Activated CD4-positive, alpha-beta T cell treated with anti-CD3 and anti-CD28 coated beads, Interleukin-2, amount 10 ng/mL, durations not matched to agents 7 days and 5 days (primary cell): ENCODE data around the gene PMEPA1. TPM values are rescaled to one million over a fixed set of nuclear protein-coding genes. Genes with fewer than 3 reads are reported as not detected.
"Not testable (repeated sequence)": the region's sequence is repeated elsewhere in the genome, so short reads cannot be mapped to it uniquely, and the experiment has no call there.

ENCODE experiments used
- CTCF ChIA-PET: fragments of 350-600 bp; sonication (Branson Sonifier 250); formaldehyde crosslinking; loops from one replicate; lab custom pipeline; 2021; ENCODE audit warnings: antibody characterized with exemption; lab: Charles Lee
- POLR2A ChIA-PET: fragments of 350-600 bp; sonication (Branson Sonifier 250); formaldehyde crosslinking; loops from one replicate; lab custom pipeline; 2021; ENCODE audit warnings: antibody characterized with exemption; lab: Charles Lee
- DNase-seq: peaks from one replicate; pipeline ENCODE4 v3.0.0-alpha.2; 2020
- H3K27ac Mint-ChIP-seq: one replicate; pipeline ENCODE4 v1.8.0; 2021; ENCODE audit warnings: mild to moderate bottlenecking, moderate library complexity, mixed read lengths
- H3K27me3 Mint-ChIP-seq: one replicate; pipeline ENCODE4 v1.8.0; 2021; ENCODE audit warnings: mixed read lengths
- H3K36me3 Mint-ChIP-seq: one replicate; pipeline ENCODE4 v1.8.0; 2021; ENCODE audit warnings: low read depth, mixed read lengths
- H3K4me1 Mint-ChIP-seq: one replicate; pipeline ENCODE4 v1.8.0; 2021; ENCODE audit warnings: mixed read lengths
- H3K4me3 Mint-ChIP-seq: one replicate; pipeline ENCODE4 v1.8.0; 2021; ENCODE audit warnings: mild to moderate bottlenecking, moderate library complexity, mixed read lengths
- H3K9me3 Mint-ChIP-seq: one replicate; pipeline ENCODE4 v1.8.0; 2021; ENCODE audit warnings: mixed read lengths
- total RNA-seq, 2 experiments: library from RNA; stranded (reverse); gene quantifications; one replicate each; pipeline ENCODE4 v1.2.3, GENCODE V29; 2021

PMEPA1 gene
- total RNA-seq, 2 experiments from 2014 or later, result 0.72 to 1.1 TPM

DNA sequence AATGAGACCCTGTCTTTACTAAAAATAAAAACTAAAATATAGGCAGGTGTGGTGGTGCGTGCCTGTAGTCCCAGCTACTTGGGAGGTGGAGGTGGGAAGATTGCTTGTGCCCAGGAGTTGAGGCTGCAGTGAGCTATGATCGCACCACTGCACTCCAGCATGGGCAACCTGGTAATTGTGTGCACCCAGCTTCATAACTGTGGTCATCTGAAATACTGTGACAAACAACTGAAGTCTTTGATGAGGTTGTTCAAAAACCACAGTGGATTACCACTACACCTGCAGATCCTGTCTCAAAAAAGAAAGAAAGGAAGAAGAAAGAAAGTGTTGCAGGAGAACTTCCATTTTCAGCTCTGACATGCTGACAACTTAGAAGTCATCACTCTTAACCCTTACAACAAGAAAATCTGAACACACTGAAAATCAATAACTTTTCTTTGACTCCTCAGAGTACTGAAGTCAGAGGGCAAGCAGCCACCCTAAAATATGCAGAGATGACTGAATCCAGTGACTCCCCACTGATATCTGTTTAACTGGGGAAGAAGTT, 75.8 kb downstream of the PMEPA1 start:
- DNase-seq, result peak; percentile 78
- Mint-ChIP-seq H3K27me3 (peaks cover 70% of the 10 kb centered on the region), H3K9me3 (peaks cover 62% of the 10 kb centered on the region), H3K4me3 (peak overlapping the region; percentile 38), H3K4me1 (peaks cover 55% of the 10 kb centered on the region), H3K27ac (peak overlapping the region; percentile 79), H3K36me3 (peaks cover 68% of the 10 kb centered on the region)
- ChIA-PET CTCF (interaction anchor here (1.2 to 1.3 kb wide), 2 partner anchors 12 to 20 kb away, joined by 3 to 4 read pairs; no protein-coding TSS in a partner anchor), POLR2A (no interaction called here)

DNA sequence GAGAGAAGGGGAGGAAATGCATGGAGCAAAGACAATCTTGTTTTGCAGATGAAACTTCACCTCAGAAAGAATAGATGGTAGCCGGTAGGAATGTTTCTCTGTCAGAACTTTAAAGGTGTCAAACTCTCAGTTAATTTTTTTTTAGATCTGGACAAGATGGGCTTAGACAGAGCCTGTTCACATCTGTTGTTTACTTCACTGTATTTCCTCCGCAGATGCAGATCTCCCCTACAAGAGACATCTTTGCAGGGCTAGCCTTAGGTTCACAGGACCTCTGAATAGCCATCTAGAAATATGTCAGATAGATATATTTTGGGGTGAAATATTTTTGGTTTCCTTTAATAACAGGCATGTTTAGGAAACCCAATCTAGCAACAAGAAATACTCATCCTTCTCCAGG, 77.5 kb downstream of the PMEPA1 start:
- Mint-ChIP-seq H3K27me3 (peaks cover 60% of the 10 kb centered on the region), H3K4me3 (no peak overlapping the region), H3K36me3 (peaks cover 63% of the 10 kb centered on the region), H3K27ac (no peak overlapping the region), H3K4me1 (peaks cover 67% of the 10 kb centered on the region), H3K9me3 (peaks cover 57% of the 10 kb centered on the region)
- ChIA-PET POLR2A (no interaction called here), CTCF (no interaction called here)
- no peak for DNase-seq

DNA sequence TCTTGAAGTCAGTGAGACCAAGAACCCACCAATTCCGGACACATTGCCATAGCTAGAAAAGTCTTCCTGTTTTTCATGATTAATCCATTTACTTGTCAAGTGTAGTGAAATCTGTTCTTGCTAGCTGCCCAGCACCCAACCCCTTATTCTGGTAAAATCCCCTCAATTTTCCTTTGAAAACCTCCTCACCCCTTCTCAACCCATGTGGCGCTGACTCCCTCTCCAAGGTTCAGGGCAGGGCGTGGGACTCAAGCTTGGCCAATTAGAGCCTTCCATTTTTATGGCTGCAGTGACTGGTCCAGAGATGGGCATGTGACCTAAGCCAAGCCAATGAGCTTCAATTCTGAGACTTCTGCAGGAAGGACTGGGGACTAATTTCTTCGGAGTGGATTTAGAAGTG, 79.8 kb downstream of the PMEPA1 start:
- H3K4me3 Mint-ChIP-seq, result peak overlapping the region; percentile 36
- POLR2A ChIA-PET, result interaction anchor here (1.4 kb wide), 1 partner anchor 10 kb away, joined by 11 read pairs; the partner anchor contains the start of gene ZBP1
- peak overlapping the region; percentile 87 for H3K27ac Mint-ChIP-seq
- H3K27me3 Mint-ChIP-seq, result peaks cover 38% of the 10 kb centered on the region
- peaks cover 53% of the 10 kb centered on the region for H3K36me3 Mint-ChIP-seq
- DNase-seq, result no peak
- CTCF ChIA-PET, result interaction anchor here (1.3 to 4.2 kb wide), 4 partner anchors 10 to 14 kb away, joined by 4 to 29 read pairs (median 4); partner anchors contain the start of gene ZBP1
- peaks cover 46% of the 10 kb centered on the region for H3K9me3 Mint-ChIP-seq
- H3K4me1 Mint-ChIP-seq, result peaks cover 82% of the 10 kb centered on the region

DNA sequence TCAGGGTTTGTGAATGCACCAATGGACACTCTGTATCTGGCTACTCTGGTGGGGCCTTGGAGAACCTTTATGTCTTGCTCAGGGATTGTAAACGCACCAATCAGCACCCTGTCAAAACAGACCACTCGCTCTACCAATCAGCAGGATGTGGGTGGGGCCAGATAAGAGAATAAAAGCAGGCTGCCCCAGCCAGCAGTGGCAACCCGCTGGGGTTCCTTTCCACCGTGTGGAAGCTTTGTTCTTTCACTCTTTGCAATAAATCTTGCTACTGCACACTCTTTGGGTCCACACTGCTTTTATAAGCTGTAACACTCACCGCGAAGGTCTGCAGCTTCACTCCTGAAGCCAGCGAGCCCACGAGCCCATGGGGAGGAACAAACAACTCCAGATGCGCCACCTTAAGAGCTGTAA, 80.3 kb downstream of the PMEPA1 start:
- ChIA-PET POLR2A (interaction anchor here (0.6 to 1.4 kb wide), 2 partner anchors 9 to 370 kb away, joined by 3 to 11 read pairs; partner anchors contain the start of gene ZBP1), CTCF (interaction anchor here (1.3 to 4.2 kb wide), 4 partner anchors 9 to 23 kb away, joined by 4 to 29 read pairs (median 4); partner anchors contain the start of gene ZBP1)
- not testable (repeated sequence) for DNase-seq
- peak overlapping the region; percentile 36 for H3K4me3 Mint-ChIP-seq
- H3K27me3 Mint-ChIP-seq, result peaks cover 33% of the 10 kb centered on the region
- H3K27ac Mint-ChIP-seq, result peak overlapping the region; percentile 87
- H3K9me3 Mint-ChIP-seq, result peaks cover 47% of the 10 kb centered on the region
- H3K4me1 Mint-ChIP-seq, result peaks cover 76% of the 10 kb centered on the region
- peaks cover 53% of the 10 kb centered on the region for H3K36me3 Mint-ChIP-seq

DNA sequence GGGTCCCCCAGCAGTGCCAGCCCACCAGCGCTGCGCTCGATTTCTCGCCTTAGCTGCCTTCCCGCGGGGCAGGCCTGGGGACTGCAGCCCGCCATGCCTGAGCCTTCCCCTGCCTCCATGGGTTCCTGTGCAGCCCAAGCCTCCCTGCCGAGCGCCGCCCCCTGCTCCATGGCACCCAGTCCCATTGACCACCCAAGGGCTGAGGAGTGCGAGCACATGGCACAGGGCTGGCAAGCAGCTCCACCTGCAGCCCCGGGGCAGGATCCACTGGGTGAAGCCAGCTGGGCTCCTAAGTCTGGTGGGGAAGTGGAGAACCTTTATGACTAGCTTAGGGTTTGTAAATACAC, 80.9 kb downstream of the PMEPA1 start:
- H3K36me3 Mint-ChIP-seq, result peaks cover 57% of the 10 kb centered on the region
- H3K4me3 Mint-ChIP-seq, DNase-seq: not testable (repeated sequence)
- H3K4me1 Mint-ChIP-seq, result peaks cover 70% of the 10 kb centered on the region
- peak overlapping the region; percentile 87 for H3K27ac Mint-ChIP-seq
- ChIA-PET CTCF (interaction anchor here (1.3 to 4.2 kb wide), 3 partner anchors 9 to 24 kb away, joined by 4 to 29 read pairs (median 4); partner anchors contain the start of gene ZBP1), POLR2A (interaction anchor here (0.6 to 1.4 kb wide), 2 partner anchors 9 to 369 kb away, joined by 3 to 11 read pairs; partner anchors contain the start of gene ZBP1)
- peaks cover 52% of the 10 kb centered on the region for H3K9me3 Mint-ChIP-seq
- H3K27me3 Mint-ChIP-seq, result peaks cover 32% of the 10 kb centered on the region

DNA sequence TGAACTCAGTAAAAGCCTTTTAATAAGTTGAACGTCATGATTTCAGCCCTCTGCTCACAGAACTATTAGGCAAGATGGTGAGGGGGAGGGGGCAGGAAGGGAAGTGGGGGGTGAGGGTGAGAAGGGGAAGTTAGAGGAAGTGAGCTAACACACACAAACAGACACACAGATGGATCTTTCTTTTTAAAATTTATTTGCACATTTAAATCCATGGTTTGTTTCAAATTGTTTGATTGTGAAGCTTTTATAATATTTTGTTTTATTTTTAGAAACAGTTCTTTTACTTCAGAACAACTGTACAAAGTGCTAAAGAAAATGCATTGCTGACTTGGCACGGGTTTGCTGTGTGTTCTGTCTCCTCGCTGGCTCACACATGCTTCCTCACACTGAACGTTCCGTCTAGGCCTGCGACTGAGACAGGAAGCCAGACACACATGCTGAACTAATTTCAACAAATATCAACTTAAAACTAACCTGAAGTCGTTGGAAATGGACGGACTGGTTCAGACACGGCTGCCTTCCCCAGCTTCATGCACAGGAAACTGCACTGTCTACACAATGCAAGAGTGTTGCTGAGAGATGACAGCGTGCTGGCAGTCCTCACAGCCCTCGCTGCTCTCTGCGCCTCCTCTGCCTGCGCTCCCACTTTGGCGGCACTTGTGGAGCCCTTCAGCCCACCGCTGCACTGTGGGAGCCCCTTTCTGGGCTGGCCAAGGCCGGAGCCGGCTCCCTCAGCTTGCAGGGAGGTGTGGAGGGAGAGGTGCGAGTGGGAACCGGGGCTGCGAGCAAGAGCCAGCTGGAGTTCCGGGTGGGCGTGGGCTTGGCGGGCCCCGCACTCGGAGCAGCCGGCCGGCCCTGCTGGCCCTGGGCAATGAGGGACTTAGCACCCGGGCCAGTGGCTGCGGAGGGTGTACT, 81.5 kb downstream of the PMEPA1 start:
- ChIA-PET POLR2A (interaction anchor here (1.0 to 1.4 kb wide), 2 partner anchors 8 to 9 kb away, joined by 8 to 11 read pairs; partner anchors contain the start of gene ZBP1), CTCF (interaction anchor here (0.7 to 4.2 kb wide), 3 partner anchors 8 to 24 kb away, joined by 3 to 29 read pairs (median 4); partner anchors contain the start of gene ZBP1)
- Mint-ChIP-seq H3K36me3 (peaks cover 55% of the 10 kb centered on the region), H3K27me3 (peaks cover 29% of the 10 kb centered on the region), H3K4me1 (peaks cover 65% of the 10 kb centered on the region), H3K27ac (peak overlapping the region; percentile 91), H3K4me3 (peak overlapping the region; percentile 34), H3K9me3 (peaks cover 54% of the 10 kb centered on the region)
- DNase-seq, result peak; percentile 70

DNA sequence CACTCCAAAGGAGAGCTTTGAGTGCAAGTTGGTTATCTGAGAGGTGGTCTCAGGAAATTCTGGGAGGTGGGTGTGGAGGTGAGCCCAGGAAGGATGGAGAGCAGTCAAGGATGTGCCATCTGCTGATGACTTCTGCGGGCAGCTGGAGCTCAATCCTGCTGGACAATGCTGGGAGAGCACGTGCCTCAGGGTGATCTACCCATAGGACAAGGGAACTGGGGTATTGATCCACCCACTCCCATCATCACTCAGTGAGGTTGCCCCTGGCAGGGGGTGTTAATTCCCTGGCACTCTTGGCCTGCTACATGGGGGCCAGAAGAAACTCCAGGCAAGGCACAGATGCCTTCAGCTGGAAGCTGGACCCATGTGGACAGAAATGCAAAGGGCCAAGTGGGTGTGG, 82.5 kb downstream of the PMEPA1 start:
- Mint-ChIP-seq H3K9me3 (peaks cover 45% of the 10 kb centered on the region), H3K4me1 (peaks cover 61% of the 10 kb centered on the region), H3K27me3 (peaks cover 21% of the 10 kb centered on the region), H3K36me3 (peaks cover 49% of the 10 kb centered on the region), H3K27ac (peak overlapping the region; percentile 91), H3K4me3 (no peak overlapping the region)
- ChIA-PET CTCF (interaction anchor here (0.7 kb wide), 1 partner anchor 9 kb away, joined by 3 read pairs; no protein-coding TSS in a partner anchor), POLR2A (interaction anchor here (1.0 kb wide), 1 partner anchor 8 kb away, joined by 8 read pairs; no protein-coding TSS in a partner anchor)
- DNase-seq, result no peak

DNA sequence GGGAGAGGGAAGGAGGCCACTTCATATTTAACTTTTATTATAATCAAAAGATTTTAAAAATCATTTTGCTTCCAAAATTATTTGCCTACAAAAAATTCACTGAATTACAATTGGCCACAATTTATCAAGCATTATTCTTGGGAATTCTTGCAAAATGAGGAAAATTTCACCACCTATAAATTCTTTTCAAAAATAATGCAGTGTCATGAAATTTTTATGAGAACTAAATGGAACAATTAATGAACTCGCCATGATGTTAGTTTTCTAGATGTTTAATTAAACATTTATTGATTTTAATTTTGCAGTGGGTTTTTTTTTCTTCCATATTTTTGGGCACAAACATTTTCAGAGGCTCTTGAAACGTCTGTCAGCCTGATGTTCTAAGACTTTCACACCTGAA, 83.8 kb downstream of the PMEPA1 start:
- peaks cover 65% of the 10 kb centered on the region for H3K4me1 Mint-ChIP-seq
- POLR2A ChIA-PET, result no interaction called here
- CTCF ChIA-PET, result no interaction called here

DNA sequence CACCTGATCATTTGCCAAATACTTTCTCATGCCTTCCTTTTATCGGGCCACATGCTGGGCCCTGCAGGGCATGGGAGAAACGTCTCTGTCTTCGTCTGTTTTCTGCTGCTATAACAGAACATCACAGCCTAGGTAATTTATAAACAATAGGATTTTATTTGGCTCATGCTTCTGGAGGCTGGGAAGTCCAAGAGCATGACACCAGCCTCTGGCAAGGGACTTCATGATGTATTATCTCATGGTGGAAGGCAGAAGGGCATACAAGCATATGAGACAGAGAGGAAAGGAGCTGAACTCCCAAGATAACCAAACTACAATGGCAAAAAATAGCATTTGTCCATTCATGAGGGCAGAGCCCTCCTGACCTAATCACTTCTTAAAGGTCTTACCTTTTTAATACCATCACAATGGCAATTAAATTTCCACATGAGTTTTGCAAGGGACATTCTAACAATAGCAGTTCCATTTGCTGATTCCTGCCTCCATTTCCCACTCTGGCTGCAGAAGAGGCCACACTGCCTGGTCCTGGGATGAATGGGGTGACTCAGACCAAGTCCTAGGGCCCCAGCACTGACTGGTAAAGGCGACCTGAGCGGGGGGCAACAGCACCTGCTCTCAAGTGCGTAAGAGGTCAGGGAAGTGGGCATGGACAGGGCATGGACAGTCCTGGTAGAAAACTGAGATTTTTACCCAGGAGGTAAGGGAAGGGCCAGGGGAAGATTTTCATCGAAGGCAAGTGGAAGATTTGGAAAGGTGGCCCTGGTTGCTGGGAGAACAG, 84.4 kb downstream of the PMEPA1 start:
- H3K27me3 Mint-ChIP-seq, result peaks cover 6% of the 10 kb centered on the region
- POLR2A ChIA-PET, result no interaction called here
- DNase-seq, result no peak
- H3K36me3 Mint-ChIP-seq, result peaks cover 33% of the 10 kb centered on the region
- no peak overlapping the region for H3K27ac Mint-ChIP-seq
- CTCF ChIA-PET, result no interaction called here
- peaks cover 68% of the 10 kb centered on the region for H3K4me1 Mint-ChIP-seq
- no peak overlapping the region for H3K4me3 Mint-ChIP-seq
- peaks cover 33% of the 10 kb centered on the region for H3K9me3 Mint-ChIP-seq

More for the DNA sequence above, 83.8 kb downstream of the PMEPA1 start:
- no peak for DNase-seq
- Mint-ChIP-seq H3K27me3 (peaks cover 9% of the 10 kb centered on the region), H3K9me3 (peaks cover 35% of the 10 kb centered on the region), H3K27ac (no peak overlapping the region), H3K4me3 (no peak overlapping the region), H3K36me3 (peaks cover 36% of the 10 kb centered on the region)

DNA sequence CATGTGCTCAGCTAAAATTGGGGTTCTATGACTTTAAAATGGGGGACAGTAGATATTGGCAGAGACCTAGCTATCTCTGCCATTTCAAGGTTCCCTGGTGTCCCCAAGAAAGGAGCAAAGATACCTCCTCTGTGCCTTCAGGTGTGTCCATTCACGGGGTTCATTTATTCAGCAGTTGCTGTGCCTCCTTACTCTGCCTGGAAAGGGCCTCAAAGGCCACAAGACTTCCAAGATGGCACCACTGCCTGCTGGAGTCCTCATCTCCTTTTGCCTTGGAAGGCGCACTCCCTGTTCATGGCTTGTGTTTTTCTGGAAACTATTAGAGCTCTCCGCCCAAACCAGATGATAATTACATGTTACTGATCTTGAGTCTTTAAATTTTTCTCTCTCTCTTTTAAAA, 85.7 kb downstream of the PMEPA1 start:
- POLR2A ChIA-PET, result no interaction called here

DNA sequence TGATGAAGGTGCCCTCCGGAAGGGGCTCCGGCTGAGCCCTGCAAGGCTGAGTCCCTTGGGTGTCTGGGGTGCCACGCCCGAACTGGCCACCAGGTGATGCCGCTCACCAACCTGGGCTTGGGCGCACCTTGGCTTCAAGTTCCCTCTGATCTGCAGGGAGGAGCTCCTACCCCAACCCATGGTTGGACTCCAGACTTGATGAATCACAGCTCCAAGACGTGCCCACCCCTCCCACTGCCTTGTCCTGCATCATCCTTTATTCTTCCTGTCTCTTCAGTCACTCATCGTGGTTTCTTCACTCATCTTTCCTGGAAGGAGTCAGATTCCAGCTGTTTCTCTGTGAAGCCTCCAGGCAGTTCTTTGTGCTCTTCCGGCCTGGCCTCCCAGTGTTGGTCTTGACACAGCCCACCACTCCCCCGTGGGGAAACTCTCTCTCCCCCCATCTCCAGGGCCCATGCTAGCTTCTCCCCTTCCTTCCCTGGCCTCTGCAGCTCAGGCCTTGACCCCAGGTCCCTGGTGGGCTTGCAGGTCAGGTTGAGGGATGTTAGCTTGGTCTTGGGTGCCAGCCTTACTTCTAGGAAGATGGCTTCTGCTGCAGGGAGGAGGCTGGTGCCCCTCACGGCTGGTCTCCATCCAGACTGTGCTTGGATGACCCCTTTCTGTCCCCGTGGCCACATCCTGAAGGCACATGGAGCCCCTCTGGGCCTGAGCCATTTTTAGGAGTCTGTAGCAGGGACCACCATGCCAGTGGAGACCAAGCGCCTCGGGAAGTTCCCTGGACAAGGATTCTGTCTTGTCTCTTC, 87.0 kb downstream of the PMEPA1 start:
- POLR2A ChIA-PET, result interaction anchor here (0.5 to 0.7 kb wide), 2 partner anchors 18 to 87 kb away, joined by 4 read pairs; partner anchors contain the start of gene PMEPA1

More for the DNA sequence above, 85.7 kb downstream of the PMEPA1 start:
- Mint-ChIP-seq H3K4me1 (peaks cover 67% of the 10 kb centered on the region), H3K4me3 (no peak overlapping the region), H3K9me3 (peaks cover 23% of the 10 kb centered on the region), H3K36me3 (peaks cover 22% of the 10 kb centered on the region), H3K27me3 (peaks cover 5% of the 10 kb centered on the region), H3K27ac (no peak overlapping the region)
- CTCF ChIA-PET, result interaction anchor here (1.1 kb wide), 1 partner anchor 29 kb away, joined by 4 read pairs; no protein-coding TSS in a partner anchor
- no peak for DNase-seq

More for the DNA sequence above, 87.0 kb downstream of the PMEPA1 start:
- Mint-ChIP-seq H3K27me3 (peaks cover 5% of the 10 kb centered on the region), H3K4me3 (peak overlapping the region; percentile 46), H3K9me3 (peaks cover 23% of the 10 kb centered on the region), H3K27ac (peak overlapping the region; percentile 94), H3K4me1 (peaks cover 72% of the 10 kb centered on the region), H3K36me3 (peaks cover 22% of the 10 kb centered on the region)
- CTCF ChIA-PET, result interaction anchor here (0.6 to 2.0 kb wide), 12 partner anchors 8 to 1959 kb away, joined by 3 to 8 read pairs (median 4); no protein-coding TSS in a partner anchor
- peak; percentile 78 for DNase-seq
